RWPE1 (cell line): ENCODE data around the gene ZNF837.

ENCODE experiments used
- CTCF ChIA-PET: fragments of 350-600 bp; sonication (Branson Sonifier 250); formaldehyde crosslinking; extraction: SDS; loops from one replicate; lab custom pipeline; 2021; lab: Yijun Ruan, JAX
- POLR2A ChIA-PET: fragments of 400-600 bp; formaldehyde crosslinking; extraction: SDS; loops from one replicate; lab custom pipeline; 2020; ENCODE audit warnings: antibody characterized with exemption; ENCODE audit not compliant: low non-redundant PET; lab: Yijun Ruan, JAX
- DNase-seq: peaks from one replicate; pipeline ENCODE4 v3.0.0; 2012; ENCODE audit warnings: low spot score
- H3K27ac ChIP-seq: fragments of 450-650 bp; 2 replicates; pipeline ENCODE4 v1.5.1; 2017
- TF ChIP-seq, protein P1 (sequence below): fragments of 450-650 bp; conservative IDR thresholded peaks from 2 replicates; pipeline ENCODE4 v1.5.1; 2017; ENCODE audit warnings: low read depth, mild to moderate bottlenecking

ZNF837 gene

DNA sequence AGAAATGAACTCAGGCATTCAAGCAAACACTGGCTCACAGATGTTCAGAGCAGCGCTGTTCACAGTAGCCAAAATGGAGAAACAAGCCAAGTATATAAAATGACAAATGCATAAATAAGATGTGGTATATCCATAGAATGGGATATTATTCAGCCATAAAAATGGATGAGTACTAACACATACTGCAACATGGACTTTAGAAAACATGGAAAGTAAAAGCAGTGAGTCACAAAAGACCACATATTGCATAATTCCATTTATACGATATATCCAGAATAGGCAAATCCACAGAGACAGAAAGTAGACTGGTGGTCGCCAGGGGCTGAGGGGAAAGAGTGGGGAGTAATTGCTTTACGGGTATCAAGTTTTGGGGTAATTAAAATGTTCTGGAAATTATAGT, 6.6 kb downstream of the ZNF837 start:
- ChIA-PET POLR2A (interaction anchor here (1.0 kb wide), 1 partner anchor 14 kb away, joined by 4 read pairs; no protein-coding TSS in a partner anchor), CTCF (no interaction called here)
- TF ChIP-seq, protein P1, sequence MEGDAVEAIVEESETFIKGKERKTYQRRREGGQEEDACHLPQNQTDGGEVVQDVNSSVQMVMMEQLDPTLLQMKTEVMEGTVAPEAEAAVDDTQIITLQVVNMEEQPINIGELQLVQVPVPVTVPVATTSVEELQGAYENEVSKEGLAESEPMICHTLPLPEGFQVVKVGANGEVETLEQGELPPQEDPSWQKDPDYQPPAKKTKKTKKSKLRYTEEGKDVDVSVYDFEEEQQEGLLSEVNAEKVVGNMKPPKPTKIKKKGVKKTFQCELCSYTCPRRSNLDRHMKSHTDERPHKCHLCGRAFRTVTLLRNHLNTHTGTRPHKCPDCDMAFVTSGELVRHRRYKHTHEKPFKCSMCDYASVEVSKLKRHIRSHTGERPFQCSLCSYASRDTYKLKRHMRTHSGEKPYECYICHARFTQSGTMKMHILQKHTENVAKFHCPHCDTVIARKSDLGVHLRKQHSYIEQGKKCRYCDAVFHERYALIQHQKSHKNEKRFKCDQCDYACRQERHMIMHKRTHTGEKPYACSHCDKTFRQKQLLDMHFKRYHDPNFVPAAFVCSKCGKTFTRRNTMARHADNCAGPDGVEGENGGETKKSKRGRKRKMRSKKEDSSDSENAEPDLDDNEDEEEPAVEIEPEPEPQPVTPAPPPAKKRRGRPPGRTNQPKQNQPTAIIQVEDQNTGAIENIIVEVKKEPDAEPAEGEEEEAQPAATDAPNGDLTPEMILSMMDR: no peak
- H3K27ac ChIP-seq: no peak overlapping the region
- DNase-seq: no peak

DNA sequence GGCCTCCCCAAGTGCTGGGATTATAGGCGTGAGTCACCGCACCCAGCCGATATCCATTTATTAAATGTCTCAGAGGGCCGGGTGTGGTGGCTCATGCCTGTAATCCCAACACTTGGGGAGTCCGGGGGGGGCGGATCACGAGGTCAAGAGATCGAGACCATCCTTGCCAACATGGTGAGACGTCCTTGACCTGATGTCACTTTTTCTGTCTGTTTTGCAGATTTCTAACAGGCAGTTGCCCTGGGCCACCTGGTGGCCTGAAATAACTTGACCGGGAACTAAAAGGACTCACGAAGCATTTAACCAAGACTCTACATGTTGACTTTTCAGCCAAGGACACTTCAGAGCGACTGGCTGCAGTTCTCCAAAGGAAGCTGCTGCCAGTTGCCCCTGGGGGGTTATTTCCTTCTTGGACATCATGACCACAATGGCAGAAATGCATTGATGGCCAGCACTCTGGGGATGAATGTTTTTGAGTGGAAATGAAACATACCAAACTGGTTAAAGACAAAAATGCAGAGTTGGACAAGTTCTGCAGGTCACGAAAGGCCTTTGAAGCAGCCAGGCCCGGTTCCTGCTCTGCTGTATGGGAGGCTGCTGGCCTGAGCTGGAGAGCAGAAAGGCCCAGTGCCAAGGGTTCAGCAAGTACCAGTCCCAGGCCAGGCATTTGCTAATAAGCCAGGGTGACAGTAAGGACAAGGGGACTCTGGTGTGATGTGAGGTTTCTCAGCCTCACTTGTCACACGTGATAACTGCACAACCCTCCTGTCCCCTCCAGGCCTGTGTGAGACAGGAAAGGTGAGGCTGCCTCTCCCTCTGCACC, 8.3 kb downstream of the ZNF837 start:
- no peak overlapping the region for H3K27ac ChIP-seq
- no peak for DNase-seq
- TF ChIP-seq, protein P1: no peak
- ChIA-PET CTCF (interaction anchor here (0.7 to 0.8 kb wide), 2 partner anchors 23 to 782 kb away, joined by 4 read pairs; no protein-coding TSS in a partner anchor), POLR2A (no interaction called here)

DNA sequence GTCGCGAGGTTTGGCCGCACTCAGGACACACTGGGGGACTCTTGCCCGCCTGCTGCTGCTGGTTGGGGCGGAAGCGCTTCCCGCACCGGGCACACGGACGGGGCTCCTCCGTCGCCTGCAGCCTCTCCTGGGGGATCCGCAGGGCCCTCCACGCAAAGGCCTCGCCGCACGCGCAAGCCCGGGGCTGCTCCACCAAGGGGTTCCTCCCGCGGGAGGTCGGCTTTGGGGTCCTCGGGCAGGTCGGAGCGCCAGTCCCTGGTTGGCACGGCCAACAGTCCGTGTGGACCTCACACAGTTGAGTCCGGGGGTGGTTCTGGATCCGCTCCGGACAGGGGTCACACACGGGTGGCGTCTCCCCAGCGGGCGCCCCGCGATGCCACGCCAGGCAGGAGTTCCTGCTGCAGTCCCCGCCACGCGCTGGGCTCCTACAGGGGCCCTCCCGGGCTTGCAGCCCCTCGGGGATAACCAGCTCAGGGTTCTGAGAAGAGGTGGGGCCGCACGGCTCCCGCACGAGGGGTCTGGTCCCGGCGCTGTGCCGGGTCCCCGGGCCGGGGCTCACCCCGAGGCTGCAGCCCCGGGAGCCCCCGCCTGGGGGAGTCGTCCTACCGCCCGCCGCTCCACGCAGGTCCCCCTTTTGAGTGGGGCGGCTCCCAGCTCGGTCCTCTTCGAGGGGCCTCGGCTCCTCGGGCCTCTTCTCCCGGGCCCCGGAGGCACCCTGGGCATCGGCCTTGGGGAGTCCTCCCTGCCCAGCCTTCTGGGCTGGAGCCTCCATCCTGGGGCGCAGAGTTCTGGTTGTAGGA, 12.1 kb downstream of the ZNF837 start:
- POLR2A ChIA-PET: interaction anchor here (1.1 kb wide), 1 partner anchor 42 kb away, joined by 3 read pairs; the partner anchor contains the start of gene ZSCAN22
- TF ChIP-seq, protein P1: no peak
- CTCF ChIA-PET: no interaction called here
- DNase-seq: no peak
- H3K27ac ChIP-seq: no peak overlapping the region

DNA sequence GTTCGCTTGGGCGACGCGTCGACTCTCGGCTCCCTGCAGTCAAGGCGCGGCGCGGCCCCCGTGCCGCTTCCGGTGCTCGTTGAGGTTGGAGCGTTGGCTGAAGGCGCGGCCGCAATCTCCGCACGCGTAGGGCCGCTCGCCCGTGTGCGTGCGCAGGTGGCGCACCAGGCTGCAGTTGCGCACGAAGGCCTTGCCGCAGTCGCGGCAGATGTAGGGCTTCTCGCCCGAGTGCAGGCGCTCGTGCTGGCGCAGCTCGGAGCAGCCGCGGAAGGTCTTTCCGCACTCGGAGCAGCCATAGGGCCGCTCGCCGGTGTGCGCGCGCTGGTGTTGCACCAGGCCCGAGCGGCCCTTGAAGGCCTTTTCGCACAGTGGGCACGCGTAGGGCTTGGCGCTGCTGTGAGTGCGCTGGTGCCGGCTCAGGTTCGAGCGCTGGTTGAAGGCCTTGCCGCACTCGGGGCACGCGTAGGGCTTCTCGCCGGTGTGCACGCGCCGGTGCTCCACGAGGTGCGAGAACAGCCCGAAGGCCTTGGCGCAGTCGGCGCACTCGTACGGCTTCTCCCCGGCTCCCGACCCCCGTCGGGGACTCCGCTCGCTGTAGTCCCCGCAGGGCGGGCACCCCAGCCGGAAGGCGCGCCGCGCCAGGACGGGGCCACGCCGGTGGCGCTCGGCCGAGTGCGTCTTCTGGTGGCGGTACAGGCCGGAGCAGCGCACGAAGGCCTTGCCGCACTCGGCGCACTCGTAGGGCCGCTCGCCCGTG, 13.0 kb downstream of the ZNF837 start:
- TF ChIP-seq, protein P1: no peak
- no peak for DNase-seq
- H3K27ac ChIP-seq: no peak overlapping the region
- POLR2A ChIA-PET: no interaction called here
- CTCF ChIA-PET: no interaction called here

DNA sequence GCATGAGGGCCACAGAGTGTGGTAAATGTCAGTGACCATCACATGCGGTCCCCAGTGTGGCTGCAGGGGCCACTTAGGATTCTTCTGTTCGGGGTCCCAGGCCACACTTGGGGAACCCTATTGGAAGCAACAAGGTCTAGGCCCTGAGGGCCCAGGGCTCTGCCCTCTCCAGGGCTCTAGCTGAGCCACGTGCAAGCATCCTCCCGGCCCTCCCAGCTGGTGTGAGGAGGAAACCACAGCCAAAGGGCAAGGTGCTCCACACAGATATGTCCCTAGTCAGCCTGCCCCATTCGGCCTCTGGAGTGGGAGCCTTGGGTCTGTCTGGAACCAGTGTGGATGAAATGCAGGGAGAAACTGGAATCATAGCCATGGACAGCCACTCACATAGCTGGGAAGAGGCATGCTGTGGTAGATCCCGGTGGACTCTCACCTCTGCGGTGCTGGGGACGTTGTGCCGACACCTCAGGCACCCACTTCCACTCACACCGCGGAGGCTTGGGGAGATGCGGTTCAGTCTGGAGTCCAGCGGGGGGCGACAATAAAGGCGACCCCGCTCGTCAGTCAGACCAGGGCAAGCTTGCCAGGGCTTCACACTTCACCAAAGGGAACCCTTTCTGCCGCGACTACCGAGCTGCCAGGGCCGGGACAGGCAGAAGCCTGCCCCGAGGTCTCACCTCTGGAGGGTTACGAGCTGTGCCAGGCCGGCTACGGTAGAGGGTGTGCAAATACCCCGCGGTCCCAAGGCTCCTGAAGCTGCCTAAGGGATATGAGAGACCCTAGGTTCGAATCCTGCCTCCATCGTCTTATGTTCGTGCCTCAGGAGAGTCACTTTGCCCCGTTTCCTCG, 14.0 kb downstream of the ZNF837 start:
- POLR2A ChIA-PET: no interaction called here
- H3K27ac ChIP-seq: no peak overlapping the region
- TF ChIP-seq, protein P1: no peak
- CTCF ChIA-PET: no interaction called here
- no peak for DNase-seq
